Activated T-helper 2 cell treated with anti-CD3 and anti-CD28 coated beads, Interferon-gamma antibody, Interleukin-2, Interleukin-4, amounts not matched to agents 10 μg/mL and 5 μg/mL and 100 μg/mL, durations not matched to agents 14 hours and 24 hours and 36 hours (primary cell): Measurements from ENCODE around the gene TMEM178B. TPM values are rescaled to one million over a fixed set of nuclear protein-coding genes. Genes with fewer than 3 reads are reported as not detected.
"Not testable (repeated sequence)": the region's sequence is repeated elsewhere in the genome, so short reads cannot be mapped to it uniquely, and the experiment has no call there.

Experiments
- DNase-seq: peaks from one replicate; pipeline ENCODE4 v3.0.0; 2021; ENCODE audit warnings: low spot score
- H3K27ac Mint-ChIP-seq: one replicate; pipeline ENCODE4 v1.8.0; 2021; ENCODE audit warnings: mixed read lengths
- H3K27me3 Mint-ChIP-seq: one replicate; pipeline ENCODE4 v1.8.0; 2021; ENCODE audit warnings: low read depth, mixed read lengths
- H3K36me3 Mint-ChIP-seq: one replicate; pipeline ENCODE4 v1.8.0; 2021; ENCODE audit warnings: low read depth, mixed read lengths
- H3K4me1 Mint-ChIP-seq: one replicate; pipeline ENCODE4 v1.8.0; 2021; ENCODE audit warnings: low read depth, mixed read lengths
- H3K4me3 Mint-ChIP-seq: one replicate; pipeline ENCODE4 v1.8.0; 2021; ENCODE audit warnings: low read depth, mild to moderate bottlenecking, moderate library complexity, mixed read lengths
- H3K9me3 Mint-ChIP-seq: one replicate; pipeline ENCODE4 v1.8.0; 2021; ENCODE audit warnings: mixed read lengths
- intact Hi-C: fragments of 100-400 bp; cut with micrococcal nuclease; formaldehyde crosslinking; loops from one replicate; pipeline ENCODE4 v1.15.1; 2023
- total RNA-seq: library from RNA; stranded (reverse); gene quantifications from 2 replicates; pipeline ENCODE4 v1.2.3, GENCODE V29; 2022

Gene TMEM178B
- total RNA-seq, 1 donor from 2014 or later, result 0.30 TPM

DNA sequence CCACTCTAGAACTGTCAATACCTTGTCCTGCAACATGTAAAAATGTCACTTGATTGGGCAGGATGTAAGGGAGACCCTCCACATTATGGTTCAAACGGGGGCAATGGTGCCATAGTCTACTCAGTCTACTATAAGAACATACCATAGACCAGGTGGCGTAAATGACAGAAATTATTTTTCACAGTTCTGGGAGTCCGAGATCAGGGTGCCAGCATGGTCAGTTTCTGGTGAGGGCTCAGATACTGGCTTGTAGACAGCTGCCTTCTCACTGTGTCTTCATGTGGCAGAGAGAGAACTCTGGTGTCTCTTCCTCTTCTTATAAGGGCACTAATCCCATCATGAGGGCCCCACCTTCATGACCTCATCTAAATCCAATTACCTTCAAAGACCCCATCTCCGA lies 18.7 kb upstream of the TMEM178B start:
- intact Hi-C loops, result no loop called here
- no peak overlapping the region for H3K27ac Mint-ChIP-seq
- no peaks in the 10 kb centered on the region for H3K9me3 Mint-ChIP-seq
- peaks cover 14% of the 10 kb centered on the region for H3K4me1 Mint-ChIP-seq
- peaks cover 15% of the 10 kb centered on the region for H3K27me3 Mint-ChIP-seq
- H3K36me3 Mint-ChIP-seq, result no peaks in the 10 kb centered on the region
- DNase-seq, result no peak
- H3K4me3 Mint-ChIP-seq, result no peak overlapping the region

DNA sequence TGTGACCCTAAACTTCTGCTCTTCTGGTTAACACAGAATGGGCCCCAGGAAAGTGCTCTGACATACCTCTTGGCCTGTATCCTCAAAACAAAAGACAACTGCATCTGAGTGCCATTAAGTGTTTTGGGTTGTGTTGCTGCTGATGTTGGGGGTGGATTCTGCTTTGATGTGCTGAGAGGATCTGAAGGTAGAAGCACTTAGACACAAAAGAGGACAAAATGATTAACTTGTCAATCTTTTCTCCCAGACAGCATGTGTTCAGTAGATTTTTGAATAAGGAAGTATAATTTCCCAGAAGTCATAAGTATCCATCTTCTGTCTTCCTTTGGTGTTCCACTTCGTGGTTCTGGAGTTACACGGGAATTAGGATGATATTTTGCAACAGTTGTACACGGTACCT lies 16.1 kb upstream of the TMEM178B start:
- Mint-ChIP-seq H3K9me3 (no peaks in the 10 kb centered on the region), H3K36me3 (no peaks in the 10 kb centered on the region), H3K4me3 (no peak overlapping the region), H3K27ac (no peak overlapping the region), H3K27me3 (peaks cover 11% of the 10 kb centered on the region), H3K4me1 (peaks cover 7% of the 10 kb centered on the region)
- intact Hi-C loops, result no loop called here
- DNase-seq, result no peak

DNA sequence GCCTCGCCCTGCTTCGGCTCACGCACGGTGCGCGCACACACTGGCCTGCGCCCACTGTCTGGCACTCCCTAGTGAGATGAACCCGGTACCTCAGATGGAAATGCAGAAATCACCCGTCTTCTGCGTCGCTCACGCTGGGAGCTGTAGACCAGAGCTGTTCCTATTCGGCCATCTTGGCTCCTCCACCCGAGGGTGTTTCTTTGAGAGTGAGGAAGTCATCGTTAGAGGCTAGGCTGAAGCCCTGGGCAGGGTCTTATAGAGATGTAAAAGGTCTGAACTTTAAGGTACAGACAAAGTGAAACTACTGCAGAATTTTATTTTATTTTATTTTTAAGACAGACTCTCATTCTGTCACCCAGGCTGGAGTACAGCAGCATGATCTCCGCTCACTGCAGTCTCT lies 6.0 kb upstream of the TMEM178B start:
- H3K9me3 Mint-ChIP-seq, intact Hi-C loops, H3K4me3 Mint-ChIP-seq, H3K36me3 Mint-ChIP-seq, H3K27ac Mint-ChIP-seq, DNase-seq: not testable (repeated sequence)
- Mint-ChIP-seq H3K4me1 (peaks cover 12% of the 10 kb centered on the region), H3K27me3 (peaks cover 38% of the 10 kb centered on the region)

DNA sequence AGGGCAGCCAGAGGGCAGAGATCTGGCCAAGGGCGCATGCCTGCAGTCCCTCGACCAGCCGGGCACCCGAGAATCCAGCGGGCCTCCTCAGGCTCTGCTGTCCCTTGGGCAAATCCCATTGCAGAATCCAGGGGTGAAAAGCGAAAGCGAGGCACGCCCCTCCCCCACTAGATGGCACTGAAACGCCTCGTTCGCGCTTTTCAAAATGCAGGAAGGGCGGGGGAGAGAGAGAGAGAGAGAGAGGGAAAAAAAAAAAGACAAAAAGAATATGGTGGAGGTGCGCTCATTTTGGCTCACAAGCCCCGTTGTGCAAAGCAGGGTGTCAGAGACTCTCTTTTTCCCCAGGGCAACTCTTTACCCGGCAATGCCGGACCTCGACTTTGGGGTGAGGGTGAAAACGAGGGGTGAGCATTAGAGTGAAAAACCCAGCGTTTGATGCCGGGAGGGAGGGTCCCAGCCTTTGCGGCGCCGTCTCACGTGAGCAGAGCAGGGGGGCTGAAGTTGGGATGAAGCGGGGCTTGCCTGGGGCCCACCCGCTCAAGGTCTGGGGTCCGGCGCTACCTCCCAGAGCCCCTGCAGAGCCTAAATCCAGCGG lies 2.5 kb upstream of the TMEM178B start:
- peak overlapping the region; percentile 63 for H3K4me3 Mint-ChIP-seq
- H3K27me3 Mint-ChIP-seq, result peaks cover 48% of the 10 kb centered on the region
- H3K27ac Mint-ChIP-seq, result no peak overlapping the region
- peak; percentile 35 for DNase-seq
- peaks cover 13% of the 10 kb centered on the region for H3K4me1 Mint-ChIP-seq
- H3K9me3 Mint-ChIP-seq, result no peaks in the 10 kb centered on the region
- intact Hi-C loops, result loop anchor here (5.0 kb wide), 1 partner anchor 461 kb away; no protein-coding TSS in a partner anchor
- no peaks in the 10 kb centered on the region for H3K36me3 Mint-ChIP-seq

DNA sequence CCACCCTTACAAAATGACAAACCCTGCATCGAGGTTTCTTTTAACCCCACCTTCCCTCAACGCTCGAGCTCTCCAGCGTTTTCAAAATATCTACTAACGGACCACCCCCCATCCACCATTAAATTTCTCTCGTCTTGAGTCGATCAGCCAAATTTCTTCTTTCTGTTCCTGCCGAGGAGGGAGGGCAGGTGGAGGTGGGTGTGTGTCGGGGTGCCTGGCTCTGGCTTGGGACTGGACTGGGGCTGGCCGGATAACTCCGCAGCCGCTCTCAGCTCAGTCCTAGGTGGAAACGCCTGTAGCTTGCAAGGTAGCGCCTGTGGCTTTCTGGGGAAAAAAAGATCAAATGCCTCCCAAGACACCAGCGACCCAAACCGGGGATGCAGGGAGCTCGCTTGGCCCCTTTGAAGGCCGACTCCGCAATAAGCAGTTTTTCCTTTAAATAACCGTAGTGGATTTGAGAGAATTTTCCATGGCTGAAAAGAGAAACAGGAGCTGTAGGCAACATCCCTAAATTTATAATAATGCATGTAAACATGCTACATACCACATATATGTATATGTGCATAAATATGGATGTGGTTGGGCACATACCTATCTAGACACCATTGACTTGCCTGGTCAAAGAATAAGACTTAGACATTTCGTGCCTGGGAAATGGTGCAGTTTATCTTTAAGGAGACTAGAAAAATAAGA lies 1.9 kb upstream of the TMEM178B start:
- Mint-ChIP-seq H3K36me3 (no peaks in the 10 kb centered on the region), H3K4me1 (peaks cover 13% of the 10 kb centered on the region), H3K27me3 (peaks cover 48% of the 10 kb centered on the region), H3K9me3 (no peaks in the 10 kb centered on the region), H3K27ac (no peak overlapping the region), H3K4me3 (peak overlapping the region; percentile 61)
- intact Hi-C loops, result loop anchor here (5.0 kb wide), 1 partner anchor 460 kb away; no protein-coding TSS in a partner anchor
- no peak for DNase-seq

DNA sequence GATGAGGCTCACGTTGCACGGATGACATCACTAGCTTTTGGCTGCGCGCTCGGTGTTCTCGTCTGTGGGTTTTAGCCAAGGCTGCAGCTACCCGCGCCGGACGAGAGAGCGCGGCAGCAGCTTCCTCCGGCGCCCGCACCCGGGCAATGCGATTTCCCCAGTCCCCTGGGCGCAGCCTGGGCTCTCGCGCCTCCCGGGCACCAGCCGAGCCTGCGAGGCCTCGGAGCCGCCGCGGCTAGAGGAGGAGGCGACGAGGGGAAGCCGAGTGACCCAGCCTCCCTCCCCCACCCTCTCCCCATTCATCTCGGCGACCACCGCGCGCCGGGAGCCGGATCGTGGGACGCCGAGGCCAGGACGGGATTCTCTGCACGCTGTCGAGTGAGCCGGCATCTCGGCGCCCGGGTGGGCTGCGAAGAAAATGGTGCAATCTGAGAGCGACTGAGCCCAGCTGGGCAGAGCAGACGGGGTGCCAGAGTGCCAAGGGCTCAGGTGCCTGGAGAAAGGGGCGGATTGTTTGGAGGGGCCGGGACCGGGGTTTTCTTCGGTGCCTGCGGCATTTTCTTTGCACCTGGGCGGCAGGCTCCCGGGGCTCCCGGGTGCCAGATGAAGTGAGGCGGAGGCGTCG lies 1.2 kb upstream of the TMEM178B start:
- Mint-ChIP-seq H3K27me3 (peaks cover 48% of the 10 kb centered on the region), H3K9me3 (no peaks in the 10 kb centered on the region), H3K27ac (no peak overlapping the region), H3K36me3 (no peaks in the 10 kb centered on the region), H3K4me1 (peaks cover 13% of the 10 kb centered on the region), H3K4me3 (peak overlapping the region; percentile 61)
- intact Hi-C loops, result loop anchor here (5.0 kb wide), 1 partner anchor 460 kb away; no protein-coding TSS in a partner anchor
- peak; percentile 21 for DNase-seq

DNA sequence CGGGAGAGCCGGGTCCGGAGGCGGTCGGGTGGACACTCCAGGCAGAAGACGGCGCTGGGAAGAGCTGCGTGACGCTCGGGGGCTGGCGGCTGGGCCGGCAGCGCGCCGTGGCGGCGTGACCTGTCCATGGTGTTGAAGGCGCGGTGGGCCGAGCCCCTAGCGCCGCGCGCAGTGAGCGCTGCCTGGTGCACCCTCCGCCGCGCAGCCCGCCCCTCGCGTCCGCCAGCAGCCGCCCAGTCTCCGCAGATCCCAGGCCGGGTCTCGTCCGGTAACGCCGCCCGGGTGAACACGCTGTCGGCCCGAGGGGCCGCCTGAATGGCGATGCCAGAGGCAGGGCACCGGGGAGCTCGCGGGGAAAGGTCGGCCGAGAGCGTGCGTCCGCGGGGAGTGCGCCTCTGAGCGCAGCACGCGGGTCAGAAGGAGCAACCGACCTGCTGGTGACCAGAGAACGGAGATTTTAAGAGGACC lies 657 bp upstream of the TMEM178B start:
- intact Hi-C loops, result loop anchor here (5.0 kb wide), 1 partner anchor 459 kb away; no protein-coding TSS in a partner anchor
- no peak overlapping the region for H3K27ac Mint-ChIP-seq

DNA sequence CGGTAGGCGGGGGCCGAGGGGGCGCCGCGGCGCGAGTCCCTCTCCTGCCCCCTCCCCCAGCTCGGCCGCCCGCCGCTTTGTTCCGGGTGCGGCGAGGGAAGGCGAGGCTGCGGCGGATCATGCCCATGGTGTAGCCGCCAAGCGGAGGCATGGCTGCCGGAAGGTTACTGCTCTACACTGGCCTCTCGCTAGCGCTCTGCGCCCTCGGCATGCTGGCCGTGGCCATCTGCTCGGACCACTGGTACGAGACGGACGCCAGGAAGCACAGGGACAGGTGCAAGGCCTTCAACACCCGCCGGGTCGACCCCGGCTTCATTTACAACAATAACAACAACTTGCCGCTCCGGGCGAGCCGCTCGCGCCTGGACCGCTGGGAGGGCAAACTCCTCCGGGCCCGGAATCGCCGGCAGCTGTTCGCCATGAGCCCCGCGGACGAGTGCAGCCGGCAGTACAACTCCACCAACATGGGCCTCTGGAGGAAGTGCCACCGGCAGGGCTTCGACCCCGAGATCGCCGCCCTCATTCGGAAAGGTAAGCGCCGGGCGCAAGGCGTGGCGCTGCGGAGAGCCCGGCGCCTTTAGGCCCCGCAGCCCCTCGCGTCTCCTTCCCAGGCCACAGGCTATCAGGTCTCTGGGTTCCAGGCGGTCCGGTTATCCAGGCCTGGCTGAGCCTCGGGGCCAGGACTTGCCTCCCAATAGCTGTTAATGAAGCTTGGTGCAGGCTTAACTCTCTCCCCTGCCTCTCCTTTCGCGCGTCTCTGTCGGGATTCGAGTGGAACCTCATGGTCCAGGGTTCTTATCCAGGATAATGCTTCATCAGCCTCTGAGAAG lies 513 bp downstream of the TMEM178B start:
- peak; percentile 17 for DNase-seq
- H3K4me1 Mint-ChIP-seq, result peaks cover 13% of the 10 kb centered on the region
- H3K9me3 Mint-ChIP-seq, result no peaks in the 10 kb centered on the region
- intact Hi-C loops, result loop anchor here (5.0 kb wide), 1 partner anchor 458 kb away; no protein-coding TSS in a partner anchor
- peak overlapping the region; percentile 52 for H3K4me3 Mint-ChIP-seq
- peaks cover 42% of the 10 kb centered on the region for H3K27me3 Mint-ChIP-seq
- H3K27ac Mint-ChIP-seq, result no peak overlapping the region
- H3K36me3 Mint-ChIP-seq, result no peaks in the 10 kb centered on the region

More for the DNA sequence above, 657 bp upstream of the TMEM178B start:
- DNase-seq, result peak; percentile 14
- peaks cover 47% of the 10 kb centered on the region for H3K27me3 Mint-ChIP-seq
- H3K36me3 Mint-ChIP-seq, result no peaks in the 10 kb centered on the region
- peak overlapping the region; percentile 64 for H3K4me3 Mint-ChIP-seq
- peaks cover 13% of the 10 kb centered on the region for H3K4me1 Mint-ChIP-seq
- H3K9me3 Mint-ChIP-seq, result no peaks in the 10 kb centered on the region

DNA sequence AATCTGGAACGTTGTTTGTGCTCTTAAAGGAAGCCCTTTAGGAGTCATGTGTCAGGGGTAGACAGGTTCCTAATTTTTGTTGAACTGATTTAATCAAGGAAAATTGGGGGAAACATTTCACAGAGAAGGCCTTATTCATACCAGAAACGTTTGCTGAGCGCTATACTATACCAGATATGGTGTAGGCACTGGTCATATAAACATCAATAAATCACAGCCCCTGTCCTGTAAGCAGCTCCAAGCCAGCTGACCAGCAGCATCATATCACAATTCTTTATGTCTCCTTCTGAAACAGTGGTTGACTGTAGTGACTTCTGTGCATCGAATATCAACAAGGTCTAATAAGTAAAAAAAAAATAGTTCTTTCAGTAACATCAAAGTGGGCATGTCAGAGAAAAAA lies 1.1 kb downstream of the TMEM178B start:
- no peaks in the 10 kb centered on the region for H3K9me3 Mint-ChIP-seq
- peak overlapping the region; percentile 52 for H3K4me3 Mint-ChIP-seq
- H3K27ac Mint-ChIP-seq, result no peak overlapping the region
- peaks cover 13% of the 10 kb centered on the region for H3K4me1 Mint-ChIP-seq
- peaks cover 36% of the 10 kb centered on the region for H3K27me3 Mint-ChIP-seq
- intact Hi-C loops, result loop anchor here (5.0 kb wide), 1 partner anchor 457 kb away; no protein-coding TSS in a partner anchor
- DNase-seq, result no peak
- no peaks in the 10 kb centered on the region for H3K36me3 Mint-ChIP-seq

DNA sequence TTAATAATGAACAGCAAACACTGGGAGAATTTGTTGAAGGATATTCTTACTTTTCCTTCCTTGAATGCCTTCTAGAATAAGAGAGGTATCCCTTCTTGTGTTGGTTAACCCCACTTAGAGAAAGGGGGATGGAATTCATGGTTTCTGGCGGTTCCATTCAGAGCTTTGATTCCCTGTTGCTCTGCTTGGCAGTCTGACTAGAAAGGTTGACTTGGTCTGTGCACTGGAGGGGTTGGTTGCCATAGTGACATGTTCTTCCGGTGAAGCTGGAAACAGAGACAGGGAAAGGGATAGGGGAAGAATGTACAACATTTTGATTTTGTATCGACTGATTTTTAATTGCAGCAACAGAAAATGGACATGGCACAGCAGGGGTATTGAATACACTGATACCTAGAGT lies 2.5 kb downstream of the TMEM178B start:
- Mint-ChIP-seq H3K4me1 (peaks cover 9% of the 10 kb centered on the region), H3K9me3 (no peaks in the 10 kb centered on the region), H3K27ac (no peak overlapping the region), H3K4me3 (no peak overlapping the region), H3K36me3 (no peaks in the 10 kb centered on the region), H3K27me3 (peaks cover 23% of the 10 kb centered on the region)
- DNase-seq, result no peak
- intact Hi-C loops, result no loop called here

DNA sequence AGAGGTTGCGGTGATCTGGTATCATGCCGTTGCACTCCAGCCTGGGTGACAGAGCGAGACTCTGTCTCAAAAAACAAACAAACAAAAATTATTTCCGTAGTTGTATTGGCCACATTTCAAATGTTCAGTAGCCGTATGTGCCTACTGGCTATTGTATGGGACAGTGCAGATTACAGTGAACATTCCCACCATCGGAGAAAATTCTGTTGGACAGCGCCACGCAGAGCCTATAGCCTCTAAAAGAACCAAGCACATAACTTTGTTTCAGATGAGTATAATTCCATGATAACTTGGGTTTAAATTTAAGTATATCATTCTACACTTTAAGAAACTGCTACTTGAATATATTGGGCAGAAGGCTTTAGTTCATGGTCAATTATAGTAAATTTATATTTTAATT lies 5.4 kb downstream of the TMEM178B start:
- H3K4me3 Mint-ChIP-seq, result no peak overlapping the region
- no peaks in the 10 kb centered on the region for H3K9me3 Mint-ChIP-seq
- peaks cover 2% of the 10 kb centered on the region for H3K4me1 Mint-ChIP-seq
- H3K36me3 Mint-ChIP-seq, result no peaks in the 10 kb centered on the region
- H3K27ac Mint-ChIP-seq, result no peak overlapping the region
- intact Hi-C loops, result no loop called here
- no peak for DNase-seq
- peaks cover 17% of the 10 kb centered on the region for H3K27me3 Mint-ChIP-seq

DNA sequence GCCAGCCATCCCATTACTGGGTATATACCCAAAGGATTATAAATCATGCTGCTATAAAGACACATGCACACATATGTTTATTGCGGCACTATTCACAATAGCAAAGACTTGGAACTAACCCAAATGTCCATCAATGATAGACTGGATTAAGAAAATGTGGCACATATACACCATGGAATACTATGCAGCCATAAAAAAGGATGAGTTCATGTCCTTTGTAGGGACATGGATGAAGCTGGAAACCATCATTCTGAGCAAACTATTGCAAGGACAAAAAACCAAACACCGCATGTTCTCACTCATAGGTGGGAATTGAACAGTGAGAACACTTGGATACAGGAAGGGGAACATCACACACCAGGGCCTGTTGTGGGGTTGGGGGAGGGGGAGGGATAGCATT lies 15.6 kb downstream of the TMEM178B start:
- not testable (repeated sequence) for H3K9me3 Mint-ChIP-seq, H3K27me3 Mint-ChIP-seq

More for the DNA sequence above, 15.6 kb downstream of the TMEM178B start:
- H3K27ac Mint-ChIP-seq, intact Hi-C loops, H3K4me1 Mint-ChIP-seq, DNase-seq, H3K4me3 Mint-ChIP-seq, H3K36me3 Mint-ChIP-seq: not testable (repeated sequence)
